HFFc6 (cell line): ENCODE data around the gene RAD51B. TPM values are rescaled to one million over a fixed set of nuclear protein-coding genes. Genes with fewer than 3 reads are reported as not detected.
A peak's percentile ranks its signal among the peaks of the same experiment; 100 is the strongest.

Experiments
- DNase-seq: peaks from one replicate; pipeline ENCODE4 v3.0.0-alpha.2; 2018
- H3K27ac Mint-ChIP-seq: 2 replicates; pipeline ENCODE4 v1.8.0; 2020; ENCODE audit warnings: mild to moderate bottlenecking, mixed read lengths
- H3K27me3 Mint-ChIP-seq: 2 replicates; pipeline ENCODE4 v1.8.0; 2021; ENCODE audit warnings: mild to moderate bottlenecking, moderate library complexity, mixed read lengths; ENCODE audit not compliant: insufficient read depth
- H3K36me3 Mint-ChIP-seq: 2 replicates; pipeline ENCODE4 v1.8.0; 2021; ENCODE audit warnings: low read depth, mixed read lengths
- H3K4me1 Mint-ChIP-seq: 2 replicates; pipeline ENCODE4 v1.8.0; 2020; ENCODE audit warnings: low read depth, mixed read lengths
- H3K4me3 Mint-ChIP-seq: 2 replicates; pipeline ENCODE4 v1.8.0; 2020; ENCODE audit warnings: mild to moderate bottlenecking, moderate library complexity, mixed read lengths
- H3K9me3 Mint-ChIP-seq: 2 replicates; pipeline ENCODE4 v1.8.0; 2020; ENCODE audit warnings: mild to moderate bottlenecking, mixed read lengths
- CTCF ChIP-seq: fragments of 200-600 bp; sonication (generic); IDR thresholded peaks from 2 replicates; pipeline ENCODE4 v1.5.0; 2021; ENCODE audit warnings: antibody characterized with exemption, mild to moderate bottlenecking
- total RNA-seq, 6 experiments: library from RNA; stranded (reverse); fragmentation: NEBNext Ultra II Directional; extraction: Animal tissue kit (Norgen Biotek cat#: 25700); gene quantifications; 2 replicates in 1 of 6; 3 replicates in 5 of 6; pipeline ENCODE4 v1.2.3, GENCODE V29; 2021

Gene RAD51B
- total RNA-seq, 6 experiments from 2014 or later, result 7.1 to 12.4 (median 9.6) TPM

GRCh38 chr14:68664225-68664681, 844.7 kb downstream of the RAD51B start:
- H3K4me1 Mint-ChIP-seq, result peaks cover 86% of the 10 kb centered on the region
- TF ChIP-seq CTCF, result no peak
- H3K36me3 Mint-ChIP-seq, result no peaks in the 10 kb centered on the region; the same call in 1 of the 2 replicates
- no peaks in the 10 kb centered on the region for H3K9me3 Mint-ChIP-seq
- H3K4me3 Mint-ChIP-seq, result peak overlapping the region; percentile 43
- peak overlapping the region; percentile 96 for H3K27ac Mint-ChIP-seq
- no peaks in the 10 kb centered on the region; the same call in 1 of the 2 replicates for H3K27me3 Mint-ChIP-seq
- peak; percentile 23 for DNase-seq

- H3K9me3 Mint-ChIP-seq, result no peaks in the 10 kb centered on the region
- no peaks in the 10 kb centered on the region; the same call in 1 of the 2 replicates for H3K27me3 Mint-ChIP-seq
- peak; percentile 59 for DNase-seq
- no peak for TF ChIP-seq CTCF
- no peaks in the 10 kb centered on the region; the same call in 1 of the 2 replicates for H3K36me3 Mint-ChIP-seq
- H3K27ac Mint-ChIP-seq, result peak overlapping the region; percentile 96
- H3K4me3 Mint-ChIP-seq, result peak overlapping the region; percentile 13
- peaks cover 87% of the 10 kb centered on the region for H3K4me1 Mint-ChIP-seq
Observed at GRCh38 chr14:68665131-68665530, 845.6 kb downstream of the RAD51B start.

- DNase-seq, result no peak
- no peaks in the 10 kb centered on the region; the same call in 1 of the 2 replicates for H3K27me3 Mint-ChIP-seq
- peak overlapping the region; percentile 35; the same call in 1 of the 2 replicates for H3K4me3 Mint-ChIP-seq
- H3K4me1 Mint-ChIP-seq, result peaks cover 94% of the 10 kb centered on the region
- H3K27ac Mint-ChIP-seq, result peak overlapping the region; percentile 96
- no peaks in the 10 kb centered on the region; the same call in 1 of the 2 replicates for H3K36me3 Mint-ChIP-seq
- no peaks in the 10 kb centered on the region for H3K9me3 Mint-ChIP-seq
- no peak; the same call in none of the 2 replicates for TF ChIP-seq CTCF
Observed at GRCh38 chr14:68665792-68666204, 846.2 kb downstream of the RAD51B start.

GRCh38 chr14:68666236-68666635, 846.7 kb downstream of the RAD51B start:
- Mint-ChIP-seq H3K27me3 (no peaks in the 10 kb centered on the region; the same call in 1 of the 2 replicates), H3K9me3 (no peaks in the 10 kb centered on the region), H3K4me3 (peak overlapping the region; percentile 35; the same call in 1 of the 2 replicates), H3K4me1 (peaks cover 98% of the 10 kb centered on the region), H3K27ac (peak overlapping the region; percentile 96), H3K36me3 (no peaks in the 10 kb centered on the region; the same call in 1 of the 2 replicates)
- TF ChIP-seq CTCF, result no peak
- DNase-seq, result no peak

- H3K27ac Mint-ChIP-seq, result peak overlapping the region; percentile 96
- no peak for TF ChIP-seq CTCF
- no peaks in the 10 kb centered on the region for H3K9me3 Mint-ChIP-seq
- no peak for DNase-seq
- H3K27me3 Mint-ChIP-seq, result no peaks in the 10 kb centered on the region; the same call in 1 of the 2 replicates
- no peaks in the 10 kb centered on the region; the same call in 1 of the 2 replicates for H3K36me3 Mint-ChIP-seq
- H3K4me1 Mint-ChIP-seq, result peaks cover 100% of the 10 kb centered on the region
- H3K4me3 Mint-ChIP-seq, result no peak overlapping the region
Observed at GRCh38 chr14:68666899-68667298, 847.3 kb downstream of the RAD51B start.
